K562 (cell line): ENCODE measurements around the gene COQ7. TPM values are rescaled to one million over a fixed set of nuclear protein-coding genes. Genes with fewer than 3 reads are reported as not detected.

Source experiments
- ARID4B ChIP-seq: sonication (generic); formaldehyde crosslinking; IDR thresholded peaks from 2 replicates; pipeline ENCODE4 v1.8.0; 2022; ENCODE audit warnings: mild to moderate bottlenecking, missing genetic modification reagents
- COPS2 ChIP-seq: fragments of 450-650 bp; conservative IDR thresholded peaks from 2 replicates; pipeline ENCODE4 v1.6.1; 2016; ENCODE audit warnings: mild to moderate bottlenecking, moderate library complexity
- KLF10 ChIP-seq: fragments of 250-450 bp; sonication (Bioruptor Pico); IDR thresholded peaks from 2 replicates; pipeline ENCODE4 v1.6.1; 2021; ENCODE audit warnings: matching md5 sums
- L3MBTL2 ChIP-seq: fragments of 450-650 bp; IDR thresholded peaks from 2 replicates; pipeline ENCODE4 v1.6.1; 2016; ENCODE audit warnings: mild to moderate bottlenecking, moderate library complexity
- MEF2A ChIP-seq: IDR thresholded peaks from 2 replicates; pipeline ENCODE4 v1.6.1; 2011; ENCODE audit warnings: low read depth, mild to moderate bottlenecking, low read length, moderate library complexity; ENCODE audit not compliant: control insufficient read depth
- MGA ChIP-seq: fragments of 450-650 bp; IDR thresholded peaks from 2 replicates; pipeline ENCODE4 v1.6.1; 2016; ENCODE audit warnings: mild to moderate bottlenecking, moderate library complexity
- NFE2L1 ChIP-seq: fragments of 450-650 bp; IDR thresholded peaks from 2 replicates; pipeline ENCODE4 v1.6.1; 2016; ENCODE audit warnings: missing genetic modification characterization, low read depth, mild to moderate bottlenecking, missing compliant biosample characterization, moderate library complexity, borderline replicate concordance
- SMAD3 ChIP-seq: fragments of 450-650 bp; formaldehyde crosslinking; conservative IDR thresholded peaks from 2 replicates; pipeline ENCODE4 v1.4.0; 2020; ENCODE audit warnings: mild to moderate bottlenecking
- TRIM28 ChIP-seq: fragments of 450-650 bp; IDR thresholded peaks from 2 replicates; pipeline ENCODE4 v1.6.1; 2017
- ZBTB26 ChIP-seq: fragments of 450-650 bp; formaldehyde crosslinking; IDR thresholded peaks from 2 replicates; pipeline ENCODE4 v1.4.0; 2022; ENCODE audit warnings: missing genetic modification characterization
- ZNF239 ChIP-seq: fragments of 250-450 bp; sonication (Bioruptor Pico); IDR thresholded peaks from 2 replicates; pipeline ENCODE4 v1.4.0; 2020; ENCODE audit warnings: mild to moderate bottlenecking
- polyA plus RNA-seq, 8 experiments: library from polyadenylated mRNA; depleted of rRNA in 4 of 8; stranded (reverse) in 5 of 8; unstranded in 3 of 8; fragments of >200 nt; fragmentation: Nextera tagmentation in 2 of 8; fragmentation: Illumina TruSeq in 1 of 8; extraction: Ambion mirVana in 2 of 8; extraction: Trizol in 1 of 8; gene quantifications; 2 replicates each; pipeline versions ENCODE4 v1.2.1 to v1.2.3, GENCODE V29; 2011 to 2014; ENCODE audit warnings: inconsistent platforms in 1 of 8, missing spikeins in 1 of 8
- total RNA-seq, 7 experiments: library from RNA; depleted of rRNA in 6 of 7; stranded (reverse); fragments of >200 nt in 6 of 7; fragmentation: Illumina TruSeq in 2 of 7; extraction: Trizol in 2 of 7; gene quantifications; 2 replicates each; pipeline versions ENCODE4 v1.2.1 to v1.2.3, GENCODE V29; 2011 to 2021; ENCODE audit warnings: low replicate concordance in 1 of 7

COQ7 gene
- total and polyA plus RNA-seq, 9 of the 15 experiments (the other 6 are each of a cell fraction or from before 2014, with no cell fraction given) = 2.3 to 26.1 (median 15.2) TPM

GRCh38 chr16:19116711-19117449 is 49.5 kb downstream of the COQ7 start (continued):
- TF ChIP-seq ARID4B (CRISPR knock-in tag) (no peak), NFE2L1 (tag) (no peak), L3MBTL2 (peak; percentile 32; the same call in 1 of the 2 replicates), COPS2 (no peak), ZNF239 (CRISPR knock-in tag) (no peak), KLF10 (CRISPR knock-in tag) (no peak), SMAD3 (no peak), MGA (peak; percentile 48), TRIM28 (no peak), MEF2A (no peak), ZBTB26 (CRISPR knock-in tag) (no peak)
